HEK293 (cell line): ENCODE results near the gene PRDX2.

ENCODE experiments used
- CTCF ChIA-PET: fragments of 350-600 bp; formaldehyde crosslinking; extraction: SDS; loops from one replicate; lab custom pipeline; 2021; ENCODE audit warnings: antibody characterized with exemption; lab: Yijun Ruan, JAX
- POLR2A ChIA-PET: fragments of 300-600 bp; formaldehyde crosslinking; extraction: SDS; loops from one replicate; lab custom pipeline; 2020; ENCODE audit warnings: antibody characterized with exemption, inconsistent platforms; lab: Yijun Ruan, JAX
- H3K27ac ChIP-seq: fragments of 200-500 bp; sonication (Bioruptor generic); 2 replicates; pipeline ENCODE4 v1.5.1; 2014; ENCODE audit warnings: low read depth, low read length, control low read depth, inconsistent platforms; ENCODE audit errors: extremely low read depth
- H3K36me3 ChIP-seq, 2 experiments: fragments of 200-500 bp in 1 of 2; sonication (Bioruptor generic) in 1 of 2; 1 replicate in 1 of 2; 2 replicates in 1 of 2; pipeline ENCODE4 v1.5.1; 2014 to 2017; ENCODE audit warnings: inconsistent platforms in 2 of 2, low read length in 2 of 2; ENCODE audit not compliant: control insufficient read depth in 2 of 2, insufficient read depth in 1 of 2
- H3K4me1 ChIP-seq: fragments of 200-500 bp; sonication (Bioruptor generic); 2 replicates; pipeline ENCODE4 v1.5.1; 2014; ENCODE audit warnings: mild to moderate bottlenecking, low read length, inconsistent platforms; ENCODE audit not compliant: control insufficient read depth, insufficient read depth
- H3K4me3 ChIP-seq: 2 replicates; pipeline ENCODE4 v1.5.1; 2011; ENCODE audit warnings: low read depth, mild to moderate bottlenecking, control low read depth, low read length, moderate library complexity
- H3K9me3 ChIP-seq: fragments of 200-500 bp; sonication (Bioruptor generic); 2 replicates; pipeline ENCODE4 v1.5.1; 2014; ENCODE audit warnings: low read depth, low read length, inconsistent platforms; ENCODE audit not compliant: control insufficient read depth, insufficient read depth
- FEZF1 ChIP-seq: fragments of 450-650 bp; formaldehyde crosslinking; IDR thresholded peaks from 2 replicates; pipeline ENCODE4 v1.5.1; 2016; ENCODE audit warnings: missing biosample characterization, missing genetic modification characterization
- HOXA7 ChIP-seq: sonication (generic); formaldehyde crosslinking; IDR thresholded peaks from 2 replicates; pipeline ENCODE4 v1.8.1; 2022; ENCODE audit warnings: missing genetic modification reagents, borderline replicate concordance
- SP7 ChIP-seq: fragments of 450-650 bp; formaldehyde crosslinking; IDR thresholded peaks from 2 replicates; pipeline ENCODE4 v1.5.1; 2016; ENCODE audit warnings: missing biosample characterization, missing genetic modification characterization
- ZBTB21 ChIP-seq: fragments of 450-650 bp; formaldehyde crosslinking; IDR thresholded peaks from 2 replicates; pipeline ENCODE4 v1.5.1; 2017; ENCODE audit warnings: missing biosample characterization, missing genetic modification characterization
- ZBTB7A ChIP-seq: fragments of 450-650 bp; formaldehyde crosslinking; IDR thresholded peaks from 2 replicates; pipeline ENCODE4 v1.5.1; 2016; ENCODE audit warnings: low read depth, missing biosample characterization, missing genetic modification characterization
- ZNF155 ChIP-seq: fragments of 450-650 bp; formaldehyde crosslinking; IDR thresholded peaks from 2 replicates; pipeline ENCODE4 v1.5.1; 2016; ENCODE audit warnings: missing biosample characterization, missing genetic modification characterization
- ZNF391 ChIP-seq: fragments of 450-650 bp; formaldehyde crosslinking; IDR thresholded peaks from 2 replicates; pipeline ENCODE4 v1.5.1; 2016; ENCODE audit warnings: low read depth, missing biosample characterization, missing genetic modification characterization, borderline replicate concordance
- ZNF404 ChIP-seq: fragments of 450-650 bp; formaldehyde crosslinking; IDR thresholded peaks from 2 replicates; pipeline ENCODE4 v1.5.1; 2017; ENCODE audit warnings: missing biosample characterization, missing genetic modification characterization
- ZNF530 ChIP-seq: fragments of 450-650 bp; formaldehyde crosslinking; IDR thresholded peaks from 2 replicates; pipeline ENCODE4 v1.5.1; 2016; ENCODE audit warnings: low read depth, missing biosample characterization, missing genetic modification characterization
- ZNF621 ChIP-seq: fragments of 450-650 bp; formaldehyde crosslinking; IDR thresholded peaks from 2 replicates; pipeline ENCODE4 v1.5.1; 2017; ENCODE audit warnings: missing biosample characterization, missing genetic modification characterization
- ZNF623 ChIP-seq: fragments of 450-650 bp; formaldehyde crosslinking; IDR thresholded peaks from 2 replicates; pipeline ENCODE4 v1.5.1; 2016; ENCODE audit warnings: missing biosample characterization, missing genetic modification characterization
- ZNF785 ChIP-seq: fragments of 450-650 bp; formaldehyde crosslinking; IDR thresholded peaks from 2 replicates; pipeline ENCODE4 v1.5.1; 2016; ENCODE audit warnings: missing biosample characterization, missing genetic modification characterization
- TF ChIP-seq, protein P1 (sequence below): fragments of 450-650 bp; formaldehyde crosslinking; IDR thresholded peaks from 2 replicates; pipeline ENCODE4 v1.5.1; 2016; ENCODE audit warnings: missing biosample characterization, missing genetic modification characterization
- TF ChIP-seq, protein P2 (sequence below): fragments of 450-650 bp; formaldehyde crosslinking; IDR thresholded peaks from 2 replicates; pipeline ENCODE4 v1.5.1; 2016; ENCODE audit warnings: missing biosample characterization, missing genetic modification characterization
- TF ChIP-seq, protein P3 (sequence below): fragments of 450-650 bp; formaldehyde crosslinking; IDR thresholded peaks from 2 replicates; pipeline ENCODE4 v1.5.1; 2016; ENCODE audit warnings: missing biosample characterization, missing genetic modification characterization
- TF ChIP-seq, protein P4 (sequence below): fragments of 450-650 bp; formaldehyde crosslinking; IDR thresholded peaks from 2 replicates; pipeline ENCODE4 v1.5.0; 2017; ENCODE audit warnings: missing biosample characterization, missing genetic modification characterization, borderline replicate concordance
- TF ChIP-seq, protein P5 (sequence below): fragments of 450-650 bp; formaldehyde crosslinking; conservative IDR thresholded peaks from 2 replicates; pipeline ENCODE4 v1.5.1; 2016; ENCODE audit warnings: low read depth, missing biosample characterization, missing genetic modification characterization
- TF ChIP-seq, protein P6 (sequence below): fragments of 450-650 bp; formaldehyde crosslinking; IDR thresholded peaks from 2 replicates; pipeline ENCODE4 v1.5.1; 2016; ENCODE audit warnings: missing biosample characterization, missing genetic modification characterization

Gene PRDX2

DNA sequence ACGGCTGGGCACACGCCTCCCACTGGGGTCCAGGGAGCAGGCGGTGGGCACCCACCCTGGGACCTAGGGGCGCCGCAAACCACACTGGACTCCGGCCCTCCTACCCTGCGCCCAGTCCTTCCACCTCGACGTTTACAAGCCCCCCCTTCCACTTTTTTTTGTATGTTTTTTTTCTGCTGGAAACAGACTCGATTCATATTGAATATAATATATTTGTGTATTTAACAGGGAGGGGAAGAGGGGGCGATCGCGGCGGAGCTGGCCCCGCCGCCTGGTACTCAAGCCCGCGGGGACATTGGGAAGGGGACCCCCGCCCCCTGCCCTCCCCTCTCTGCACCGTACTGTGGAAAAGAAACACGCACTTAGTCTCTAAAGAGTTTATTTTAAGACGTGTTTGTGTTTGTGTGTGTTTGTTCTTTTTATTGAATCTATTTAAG lies 8.7 kb downstream of the PRDX2 start (continued):
- TF ChIP-seq, protein P1, sequence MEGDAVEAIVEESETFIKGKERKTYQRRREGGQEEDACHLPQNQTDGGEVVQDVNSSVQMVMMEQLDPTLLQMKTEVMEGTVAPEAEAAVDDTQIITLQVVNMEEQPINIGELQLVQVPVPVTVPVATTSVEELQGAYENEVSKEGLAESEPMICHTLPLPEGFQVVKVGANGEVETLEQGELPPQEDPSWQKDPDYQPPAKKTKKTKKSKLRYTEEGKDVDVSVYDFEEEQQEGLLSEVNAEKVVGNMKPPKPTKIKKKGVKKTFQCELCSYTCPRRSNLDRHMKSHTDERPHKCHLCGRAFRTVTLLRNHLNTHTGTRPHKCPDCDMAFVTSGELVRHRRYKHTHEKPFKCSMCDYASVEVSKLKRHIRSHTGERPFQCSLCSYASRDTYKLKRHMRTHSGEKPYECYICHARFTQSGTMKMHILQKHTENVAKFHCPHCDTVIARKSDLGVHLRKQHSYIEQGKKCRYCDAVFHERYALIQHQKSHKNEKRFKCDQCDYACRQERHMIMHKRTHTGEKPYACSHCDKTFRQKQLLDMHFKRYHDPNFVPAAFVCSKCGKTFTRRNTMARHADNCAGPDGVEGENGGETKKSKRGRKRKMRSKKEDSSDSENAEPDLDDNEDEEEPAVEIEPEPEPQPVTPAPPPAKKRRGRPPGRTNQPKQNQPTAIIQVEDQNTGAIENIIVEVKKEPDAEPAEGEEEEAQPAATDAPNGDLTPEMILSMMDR (tag by site-specific recombination): no peak; the same call in 1 of the 2 replicates
- TF ChIP-seq, protein P2, sequence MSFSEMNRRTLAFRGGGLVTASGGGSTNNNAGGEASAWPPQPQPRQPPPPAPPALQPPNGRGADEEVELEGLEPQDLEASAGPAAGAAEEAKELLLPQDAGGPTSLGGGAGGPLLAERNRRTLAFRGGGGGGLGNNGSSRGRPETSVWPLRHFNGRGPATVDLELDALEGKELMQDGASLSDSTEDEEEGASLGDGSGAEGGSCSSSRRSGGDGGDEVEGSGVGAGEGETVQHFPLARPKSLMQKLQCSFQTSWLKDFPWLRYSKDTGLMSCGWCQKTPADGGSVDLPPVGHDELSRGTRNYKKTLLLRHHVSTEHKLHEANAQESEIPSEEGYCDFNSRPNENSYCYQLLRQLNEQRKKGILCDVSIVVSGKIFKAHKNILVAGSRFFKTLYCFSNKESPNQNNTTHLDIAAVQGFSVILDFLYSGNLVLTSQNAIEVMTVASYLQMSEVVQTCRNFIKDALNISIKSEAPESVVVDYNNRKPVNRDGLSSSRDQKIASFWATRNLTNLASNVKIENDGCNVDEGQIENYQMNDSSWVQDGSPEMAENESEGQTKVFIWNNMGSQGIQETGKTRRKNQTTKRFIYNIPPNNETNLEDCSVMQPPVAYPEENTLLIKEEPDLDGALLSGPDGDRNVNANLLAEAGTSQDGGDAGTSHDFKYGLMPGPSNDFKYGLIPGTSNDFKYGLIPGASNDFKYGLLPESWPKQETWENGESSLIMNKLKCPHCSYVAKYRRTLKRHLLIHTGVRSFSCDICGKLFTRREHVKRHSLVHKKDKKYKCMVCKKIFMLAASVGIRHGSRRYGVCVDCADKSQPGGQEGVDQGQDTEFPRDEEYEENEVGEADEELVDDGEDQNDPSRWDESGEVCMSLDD (tag by site-specific recombination): peak; percentile 67; the same call in 1 of the 2 replicates
- 0 out of 2 replicates have a peak, but pooled peaks have one; percentile 24 for TF ChIP-seq ZBTB21 (tag by site-specific recombination)
- TF ChIP-seq, protein P3, sequence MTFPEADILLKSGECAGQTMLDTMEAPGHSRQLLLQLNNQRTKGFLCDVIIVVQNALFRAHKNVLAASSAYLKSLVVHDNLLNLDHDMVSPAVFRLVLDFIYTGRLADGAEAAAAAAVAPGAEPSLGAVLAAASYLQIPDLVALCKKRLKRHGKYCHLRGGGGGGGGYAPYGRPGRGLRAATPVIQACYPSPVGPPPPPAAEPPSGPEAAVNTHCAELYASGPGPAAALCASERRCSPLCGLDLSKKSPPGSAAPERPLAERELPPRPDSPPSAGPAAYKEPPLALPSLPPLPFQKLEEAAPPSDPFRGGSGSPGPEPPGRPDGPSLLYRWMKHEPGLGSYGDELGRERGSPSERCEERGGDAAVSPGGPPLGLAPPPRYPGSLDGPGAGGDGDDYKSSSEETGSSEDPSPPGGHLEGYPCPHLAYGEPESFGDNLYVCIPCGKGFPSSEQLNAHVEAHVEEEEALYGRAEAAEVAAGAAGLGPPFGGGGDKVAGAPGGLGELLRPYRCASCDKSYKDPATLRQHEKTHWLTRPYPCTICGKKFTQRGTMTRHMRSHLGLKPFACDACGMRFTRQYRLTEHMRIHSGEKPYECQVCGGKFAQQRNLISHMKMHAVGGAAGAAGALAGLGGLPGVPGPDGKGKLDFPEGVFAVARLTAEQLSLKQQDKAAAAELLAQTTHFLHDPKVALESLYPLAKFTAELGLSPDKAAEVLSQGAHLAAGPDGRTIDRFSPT (tag by site-specific recombination): peak; percentile 80
- peak; percentile 85; the same call in 1 of the 2 replicates for TF ChIP-seq ZBTB7A (tag by site-specific recombination)
- no peak for TF ChIP-seq HOXA7 (CRISPR knock-in tag)
- TF ChIP-seq, all 188 proteins: peak for 10

DNA sequence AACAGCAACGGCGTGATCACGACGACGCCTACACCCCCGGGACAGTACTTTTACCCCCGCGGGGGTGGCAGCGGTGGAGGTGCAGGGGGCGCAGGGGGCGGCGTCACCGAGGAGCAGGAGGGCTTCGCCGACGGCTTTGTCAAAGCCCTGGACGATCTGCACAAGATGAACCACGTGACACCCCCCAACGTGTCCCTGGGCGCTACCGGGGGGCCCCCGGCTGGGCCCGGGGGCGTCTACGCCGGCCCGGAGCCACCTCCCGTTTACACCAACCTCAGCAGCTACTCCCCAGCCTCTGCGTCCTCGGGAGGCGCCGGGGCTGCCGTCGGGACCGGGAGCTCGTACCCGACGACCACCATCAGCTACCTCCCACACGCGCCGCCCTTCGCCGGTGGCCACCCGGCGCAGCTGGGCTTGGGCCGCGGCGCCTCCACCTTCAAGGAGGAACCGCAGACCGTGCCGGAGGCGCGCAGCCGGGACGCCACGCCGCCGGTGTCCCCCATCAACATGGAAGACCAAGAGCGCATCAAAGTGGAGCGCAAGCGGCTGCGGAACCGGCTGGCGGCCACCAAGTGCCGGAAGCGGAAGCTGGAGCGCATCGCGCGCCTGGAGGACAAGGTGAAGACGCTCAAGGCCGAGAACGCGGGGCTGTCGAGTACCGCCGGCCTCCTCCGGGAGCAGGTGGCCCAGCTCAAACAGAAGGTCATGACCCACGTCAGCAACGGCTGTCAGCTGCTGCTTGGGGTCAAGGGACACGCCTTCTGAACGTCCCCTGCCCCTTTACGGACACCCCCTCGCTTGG lies 9.3 kb downstream of the PRDX2 start:
- peak overlapping the region; percentile 58; the same call in 1 of the 2 replicates for H3K27ac ChIP-seq
- peaks cover 3 to 5% of the 10 kb centered on the region in 2 experiments; a peak in 2 of 3 replicates for H3K36me3 ChIP-seq
- POLR2A ChIA-PET: interaction anchor here (0.8 to 3.6 kb wide), 21 partner anchors 9 to 141 kb away, joined by 3 to 42 read pairs (median 4); partner anchors contain the start of genes DHPS, DNASE2, FARSA and PRDX2
- H3K9me3 ChIP-seq: no peaks in the 10 kb centered on the region
- H3K4me3 ChIP-seq: peak overlapping the region; percentile 43
- CTCF ChIA-PET: interaction anchor here (0.6 to 16.5 kb wide), 4 partner anchors 15 to 75 kb away, joined by 4 to 386 read pairs (median 119); partner anchors contain the start of gene HOOK2
- H3K4me1 ChIP-seq: peaks cover 21% of the 10 kb centered on the region
- TF ChIP-seq ZNF785 (tag by site-specific recombination): no peak
- TF ChIP-seq ZNF621 (tag by site-specific recombination): no peak
- TF ChIP-seq, protein P4, sequence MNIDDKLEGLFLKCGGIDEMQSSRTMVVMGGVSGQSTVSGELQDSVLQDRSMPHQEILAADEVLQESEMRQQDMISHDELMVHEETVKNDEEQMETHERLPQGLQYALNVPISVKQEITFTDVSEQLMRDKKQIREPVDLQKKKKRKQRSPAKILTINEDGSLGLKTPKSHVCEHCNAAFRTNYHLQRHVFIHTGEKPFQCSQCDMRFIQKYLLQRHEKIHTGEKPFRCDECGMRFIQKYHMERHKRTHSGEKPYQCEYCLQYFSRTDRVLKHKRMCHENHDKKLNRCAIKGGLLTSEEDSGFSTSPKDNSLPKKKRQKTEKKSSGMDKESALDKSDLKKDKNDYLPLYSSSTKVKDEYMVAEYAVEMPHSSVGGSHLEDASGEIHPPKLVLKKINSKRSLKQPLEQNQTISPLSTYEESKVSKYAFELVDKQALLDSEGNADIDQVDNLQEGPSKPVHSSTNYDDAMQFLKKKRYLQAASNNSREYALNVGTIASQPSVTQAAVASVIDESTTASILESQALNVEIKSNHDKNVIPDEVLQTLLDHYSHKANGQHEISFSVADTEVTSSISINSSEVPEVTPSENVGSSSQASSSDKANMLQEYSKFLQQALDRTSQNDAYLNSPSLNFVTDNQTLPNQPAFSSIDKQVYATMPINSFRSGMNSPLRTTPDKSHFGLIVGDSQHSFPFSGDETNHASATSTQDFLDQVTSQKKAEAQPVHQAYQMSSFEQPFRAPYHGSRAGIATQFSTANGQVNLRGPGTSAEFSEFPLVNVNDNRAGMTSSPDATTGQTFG (tag by site-specific recombination): no peak
- no peak for TF ChIP-seq ZNF404 (tag by site-specific recombination)
- TF ChIP-seq, protein P5, sequence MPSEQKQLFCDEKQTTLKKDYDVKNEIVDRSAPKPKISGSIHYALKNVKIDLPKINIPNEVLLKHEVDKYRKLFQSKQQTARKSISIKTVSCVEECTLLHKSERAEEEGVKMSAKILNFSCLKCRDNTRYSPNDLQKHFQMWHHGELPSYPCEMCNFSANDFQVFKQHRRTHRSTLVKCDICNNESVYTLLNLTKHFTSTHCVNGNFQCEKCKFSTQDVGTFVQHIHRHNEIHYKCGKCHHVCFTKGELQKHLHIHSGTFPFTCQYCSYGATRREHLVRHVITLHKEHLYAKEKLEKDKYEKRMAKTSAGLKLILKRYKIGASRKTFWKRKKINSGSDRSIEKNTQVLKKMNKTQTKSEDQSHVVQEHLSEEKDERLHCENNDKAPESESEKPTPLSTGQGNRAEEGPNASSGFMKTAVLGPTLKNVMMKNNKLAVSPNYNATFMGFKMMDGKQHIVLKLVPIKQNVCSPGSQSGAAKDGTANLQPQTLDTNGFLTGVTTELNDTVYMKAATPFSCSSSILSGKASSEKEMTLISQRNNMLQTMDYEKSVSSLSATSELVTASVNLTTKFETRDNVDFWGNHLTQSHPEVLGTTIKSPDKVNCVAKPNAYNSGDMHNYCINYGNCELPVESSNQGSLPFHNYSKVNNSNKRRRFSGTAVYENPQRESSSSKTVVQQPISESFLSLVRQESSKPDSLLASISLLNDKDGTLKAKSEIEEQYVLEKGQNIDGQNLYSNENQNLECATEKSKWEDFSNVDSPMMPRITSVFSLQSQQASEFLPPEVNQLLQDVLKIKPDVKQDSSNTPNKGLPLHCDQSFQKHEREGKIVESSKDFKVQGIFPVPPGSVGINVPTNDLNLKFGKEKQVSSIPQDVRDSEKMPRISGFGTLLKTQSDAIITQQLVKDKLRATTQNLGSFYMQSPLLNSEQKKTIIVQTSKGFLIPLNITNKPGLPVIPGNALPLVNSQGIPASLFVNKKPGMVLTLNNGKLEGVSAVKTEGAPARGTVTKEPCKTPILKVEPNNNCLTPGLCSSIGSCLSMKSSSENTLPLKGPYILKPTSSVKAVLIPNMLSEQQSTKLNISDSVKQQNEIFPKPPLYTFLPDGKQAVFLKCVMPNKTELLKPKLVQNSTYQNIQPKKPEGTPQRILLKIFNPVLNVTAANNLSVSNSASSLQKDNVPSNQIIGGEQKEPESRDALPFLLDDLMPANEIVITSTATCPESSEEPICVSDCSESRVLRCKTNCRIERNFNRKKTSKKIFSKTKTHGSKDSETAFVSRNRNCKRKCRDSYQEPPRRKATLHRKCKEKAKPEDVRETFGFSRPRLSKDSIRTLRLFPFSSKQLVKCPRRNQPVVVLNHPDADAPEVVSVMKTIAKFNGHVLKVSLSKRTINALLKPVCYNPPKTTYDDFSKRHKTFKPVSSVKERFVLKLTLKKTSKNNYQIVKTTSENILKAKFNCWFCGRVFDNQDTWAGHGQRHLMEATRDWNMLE: no peak
- 0 out of 2 replicates have a peak, but pooled peaks have one; percentile 42 for TF ChIP-seq ZNF391 (tag by site-specific recombination)
- TF ChIP-seq ZNF155 (tag by site-specific recombination): no peak
- peak; percentile 34; the same call in 1 of the 2 replicates for TF ChIP-seq SP7 (tag by site-specific recombination)
- TF ChIP-seq, protein P6, sequence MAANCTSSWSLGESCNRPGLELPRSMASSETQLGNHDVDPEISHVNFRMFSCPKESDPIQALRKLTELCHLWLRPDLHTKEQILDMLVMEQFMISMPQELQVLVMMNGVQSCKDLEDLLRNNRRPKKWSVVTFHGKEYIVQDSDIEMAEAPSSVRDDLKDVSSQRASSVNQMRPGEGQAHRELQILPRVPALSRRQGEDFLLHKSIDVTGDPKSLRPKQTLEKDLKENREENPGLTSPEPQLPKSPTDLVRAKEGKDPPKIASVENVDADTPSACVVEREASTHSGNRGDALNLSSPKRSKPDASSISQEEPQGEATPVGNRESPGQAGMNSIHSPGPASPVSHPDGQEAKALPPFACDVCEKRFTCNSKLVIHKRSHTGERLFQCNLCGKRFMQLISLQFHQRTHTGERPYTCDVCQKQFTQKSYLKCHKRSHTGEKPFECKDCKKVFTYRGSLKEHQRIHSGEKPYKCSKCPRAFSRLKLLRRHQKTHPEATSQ (tag by site-specific recombination): peak; percentile 83; the same call in 1 of the 2 replicates
- TF ChIP-seq FEZF1 (tag by site-specific recombination): no peak
- no peak for TF ChIP-seq ZNF530 (tag by site-specific recombination)
- no peak for TF ChIP-seq ZNF623 (tag by site-specific recombination)
